HG02571 (cell line): ENCODE results near the gene HLF.

Experiments
- ATAC-seq: cut with Tn5 transposase; IDR thresholded peaks from one replicate; pipeline ENCODE4 v1.9.1; 2021; ENCODE audit warnings: mild to moderate bottlenecking, moderate library complexity; ENCODE audit not compliant: unreplicated experiment

Gene HLF

DNA sequence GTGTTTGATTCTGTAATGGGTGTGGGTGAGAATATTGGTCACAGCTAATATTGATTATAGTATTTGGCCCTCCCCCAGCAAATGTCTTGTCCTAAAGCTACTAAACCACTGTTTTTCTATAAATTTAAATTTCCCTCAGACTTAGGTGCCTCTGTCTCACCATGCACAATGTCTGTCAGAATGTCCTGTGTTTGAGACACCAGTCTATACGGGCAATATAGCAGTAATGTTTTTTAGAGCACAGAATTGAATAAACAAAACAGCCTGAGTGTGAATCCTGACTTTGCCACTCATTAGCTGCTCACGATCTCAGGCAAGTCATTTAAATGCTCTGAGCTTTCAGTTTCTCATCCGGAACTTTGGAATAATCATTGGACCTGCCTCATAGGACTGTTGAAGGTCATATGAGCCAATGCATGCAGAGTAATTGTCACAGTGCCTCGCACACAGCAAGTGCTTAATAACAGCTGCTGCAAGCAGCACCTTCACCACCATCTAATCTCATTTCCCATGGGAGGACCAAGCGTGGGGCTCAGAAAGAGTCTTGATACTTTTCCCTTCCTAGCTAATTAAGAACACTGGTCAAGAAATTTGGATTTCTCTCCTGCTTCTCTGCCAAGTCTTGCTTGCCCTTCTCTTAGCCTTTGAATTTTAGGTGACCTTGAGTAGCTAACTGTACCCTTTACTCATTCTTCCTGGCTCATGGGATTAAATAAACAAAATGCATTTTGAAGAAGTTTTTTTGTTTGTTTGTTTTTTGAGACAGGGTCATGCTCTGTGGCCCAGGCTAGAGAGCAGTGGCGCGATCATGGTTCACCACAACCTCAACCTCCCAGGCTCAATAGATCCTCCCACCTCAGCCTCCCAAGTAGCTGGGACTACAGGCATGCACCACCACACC lies 9.8 kb downstream of the HLF start:
- no peak for ATAC-seq

DNA sequence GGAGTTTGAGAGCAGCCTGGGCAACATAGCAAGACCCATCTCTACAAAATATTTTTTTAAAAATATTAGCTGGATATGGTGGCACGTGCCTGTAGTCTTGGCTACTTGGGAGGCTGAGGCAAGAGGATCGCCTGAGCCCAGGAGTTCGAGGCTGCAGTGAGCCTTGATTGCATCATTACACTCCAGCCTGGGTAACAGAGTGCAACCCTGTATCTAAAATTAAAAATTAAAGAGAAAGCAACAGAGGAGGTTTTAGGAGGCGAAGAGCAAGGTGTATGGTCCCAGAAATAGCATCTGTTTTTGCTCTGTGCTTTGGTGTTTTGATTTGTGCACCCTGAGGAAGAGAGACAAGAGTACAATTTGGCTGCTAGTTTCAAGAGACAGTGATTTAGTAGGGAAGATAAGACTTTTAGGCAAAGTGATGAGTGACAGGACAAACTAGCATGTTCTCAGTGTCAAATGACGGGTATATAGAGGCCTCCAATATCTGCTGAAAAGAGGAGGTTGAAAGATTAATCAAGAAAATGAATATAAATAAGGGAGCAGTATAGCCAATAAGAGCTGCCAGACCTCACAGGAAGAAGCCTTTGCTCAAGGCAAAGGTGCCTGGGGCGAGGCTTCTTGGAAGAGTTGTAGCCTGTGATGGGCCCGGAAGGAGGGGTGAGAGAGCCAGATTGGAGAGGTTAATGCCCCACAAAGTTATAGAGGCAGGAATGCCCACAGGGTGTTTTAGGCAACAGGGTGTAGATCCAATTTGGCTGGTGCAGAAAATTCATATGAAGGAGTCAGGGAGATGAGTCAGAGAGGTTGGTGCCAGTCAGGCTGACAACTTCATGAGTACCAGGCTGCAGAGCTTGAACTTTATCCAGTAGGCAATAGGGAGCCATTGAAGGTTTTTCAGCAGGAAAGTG lies 11.4 kb downstream of the HLF start:
- no peak for ATAC-seq

DNA sequence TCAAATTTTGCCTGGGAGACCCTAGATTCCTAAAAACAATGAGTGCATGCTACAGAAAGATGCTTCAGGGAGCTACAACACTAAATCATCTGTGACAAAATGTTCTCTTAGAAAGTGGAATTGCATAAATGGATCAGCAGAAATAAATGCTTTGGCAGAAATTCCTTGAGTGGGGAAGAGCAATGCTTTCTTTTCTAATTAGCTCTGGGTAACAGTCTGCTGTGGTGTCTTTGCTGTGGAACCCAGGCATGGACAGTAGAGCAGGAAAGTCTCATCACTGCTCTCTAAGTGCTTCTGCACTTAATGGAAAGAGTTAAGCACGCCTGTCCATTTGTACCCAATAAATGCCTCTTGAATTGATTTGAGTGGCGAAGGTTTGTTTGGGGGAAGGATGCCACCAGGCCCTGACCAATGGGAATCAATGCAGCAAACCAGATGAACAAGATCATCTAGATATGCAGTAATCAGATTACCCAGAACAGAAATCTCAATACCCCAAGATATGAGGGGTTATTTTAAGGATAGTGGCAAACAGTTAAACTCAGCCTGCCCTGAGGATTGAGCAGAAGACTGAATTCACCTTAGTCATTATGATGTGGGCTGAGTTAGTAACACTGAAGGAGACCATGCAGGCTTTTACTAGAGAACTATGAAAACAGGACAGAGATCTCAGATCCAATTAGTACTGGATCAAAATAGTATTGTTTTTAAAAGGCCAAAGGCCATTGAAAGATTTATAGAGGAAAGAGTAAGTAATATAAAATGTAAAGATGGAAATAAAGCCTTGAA lies 13.6 kb downstream of the HLF start:
- ATAC-seq, result no peak

DNA sequence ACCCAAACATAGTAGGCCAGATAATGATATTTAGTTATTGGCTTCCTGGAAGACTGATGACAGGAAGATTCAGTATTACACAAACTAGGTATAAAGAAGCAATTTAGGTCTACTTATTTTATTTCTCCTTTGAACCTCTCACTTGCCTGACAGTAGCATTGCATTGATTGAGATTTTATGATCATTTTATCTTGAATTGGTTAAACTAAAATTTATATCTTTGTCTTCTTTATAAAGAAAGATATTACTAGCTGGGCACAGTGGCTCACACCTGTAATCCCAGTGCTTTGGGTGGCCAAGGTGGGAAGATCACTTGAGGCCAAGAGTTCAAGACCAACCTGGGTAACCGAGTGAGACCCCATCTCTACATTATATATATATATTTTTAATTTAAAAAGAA lies 14.4 kb downstream of the HLF start:
- ATAC-seq, result no peak

DNA sequence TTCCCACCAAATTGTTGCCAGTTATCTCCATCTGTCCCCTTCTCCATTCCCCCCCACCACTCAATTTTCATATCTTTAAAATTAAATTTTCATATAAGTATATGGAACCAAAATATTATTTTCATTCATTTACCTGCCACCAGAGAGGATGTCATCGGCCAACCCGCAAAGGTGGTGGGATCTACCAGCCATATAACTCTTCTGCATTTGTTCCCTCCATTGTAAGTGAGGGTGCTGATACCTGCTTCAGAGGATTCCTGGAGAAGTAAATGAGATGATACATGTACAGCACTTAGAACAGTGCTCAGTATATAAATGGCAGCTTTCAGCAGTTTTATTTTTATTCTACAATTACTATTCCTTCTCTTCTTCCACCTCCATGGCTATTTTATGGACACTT lies 15.0 kb downstream of the HLF start:
- ATAC-seq, result no peak

DNA sequence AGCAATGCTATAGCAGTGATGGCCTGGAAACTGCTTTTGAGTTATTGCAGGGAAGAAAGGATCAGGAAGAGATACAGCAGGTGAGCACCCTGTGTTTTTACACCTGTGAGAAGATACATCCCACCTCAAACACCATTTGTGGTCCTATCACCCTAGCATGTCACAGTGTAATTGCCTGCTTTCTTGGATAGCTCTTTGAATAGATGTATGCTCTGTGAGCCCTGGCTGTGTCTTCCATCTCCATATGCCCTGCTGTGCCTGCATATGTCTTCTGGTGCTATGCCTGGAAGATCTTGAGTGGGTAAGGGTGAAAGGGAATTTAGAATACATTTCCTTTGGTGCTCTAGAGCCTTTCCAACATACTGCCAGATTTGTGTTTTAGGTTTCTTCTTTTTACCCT lies 15.5 kb downstream of the HLF start:
- ATAC-seq, result no peak

DNA sequence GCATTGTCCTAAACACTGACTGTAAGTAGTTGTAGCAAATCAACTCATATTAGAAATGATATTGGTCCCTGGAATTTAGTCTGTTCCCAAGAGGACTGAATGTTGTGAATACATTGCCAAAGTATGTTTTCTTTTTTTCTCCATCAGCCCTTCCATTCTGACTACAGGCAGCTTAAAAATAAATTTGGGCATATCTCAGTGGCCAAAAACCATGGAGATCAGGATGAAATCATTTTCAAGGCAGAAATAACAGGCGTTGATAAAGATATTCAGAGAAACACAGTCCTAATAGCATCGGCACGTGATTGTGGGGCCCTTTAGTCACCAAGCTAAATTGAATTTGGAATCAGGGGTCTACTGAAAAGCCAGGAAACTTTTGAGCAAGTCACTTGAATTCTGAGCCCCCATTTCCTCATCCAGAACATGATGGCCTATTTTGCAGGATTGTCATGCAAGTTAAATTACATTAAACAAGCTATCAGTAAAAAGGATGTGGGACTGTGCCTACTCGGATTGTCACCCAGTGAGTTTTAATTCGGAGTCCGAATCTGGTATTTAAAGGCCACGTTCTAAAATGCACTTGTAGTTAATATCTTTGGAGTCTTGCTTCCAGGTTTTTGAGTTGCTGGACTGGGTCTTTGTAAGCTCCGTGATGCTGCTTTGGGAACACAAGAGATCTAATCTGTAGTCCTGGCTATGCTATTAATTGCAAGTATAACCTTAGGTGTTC lies 17.1 kb downstream of the HLF start:
- ATAC-seq, result no peak

DNA sequence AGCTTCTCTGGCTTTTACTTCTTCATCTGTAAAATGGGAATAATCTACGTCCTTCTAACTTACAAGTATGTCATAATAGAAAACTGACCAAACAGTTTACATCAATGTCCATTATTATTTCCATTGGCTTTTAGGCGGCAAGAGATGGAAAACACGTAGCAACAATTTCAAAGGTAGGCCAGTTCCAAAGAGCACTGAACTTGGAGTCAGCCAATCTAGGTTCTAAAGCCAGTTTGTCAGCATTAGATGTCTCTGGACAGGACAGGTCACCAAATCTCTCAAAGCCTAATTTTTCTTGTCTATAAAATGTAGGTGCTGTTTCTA lies 17.6 kb downstream of the HLF start:
- no peak for ATAC-seq

DNA sequence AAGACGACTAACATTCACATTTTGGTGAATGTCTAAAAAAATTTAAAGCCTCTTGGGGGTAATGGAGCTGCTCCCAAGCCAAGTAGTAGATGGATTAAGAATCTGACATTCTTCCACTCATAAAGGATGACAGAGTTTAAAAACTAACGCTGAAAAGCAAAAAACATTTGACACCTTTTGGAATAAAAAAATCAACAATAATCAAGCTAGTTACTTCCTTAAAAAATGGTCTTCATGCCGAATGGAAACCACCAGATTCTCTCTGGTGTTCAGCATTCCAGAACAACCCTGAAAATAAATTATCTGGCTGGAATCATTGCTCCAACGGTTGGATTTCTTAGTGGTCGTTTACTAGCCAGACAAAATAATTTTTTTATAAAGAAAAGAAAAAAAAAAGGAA lies 18.0 kb downstream of the HLF start:
- no peak for ATAC-seq

DNA sequence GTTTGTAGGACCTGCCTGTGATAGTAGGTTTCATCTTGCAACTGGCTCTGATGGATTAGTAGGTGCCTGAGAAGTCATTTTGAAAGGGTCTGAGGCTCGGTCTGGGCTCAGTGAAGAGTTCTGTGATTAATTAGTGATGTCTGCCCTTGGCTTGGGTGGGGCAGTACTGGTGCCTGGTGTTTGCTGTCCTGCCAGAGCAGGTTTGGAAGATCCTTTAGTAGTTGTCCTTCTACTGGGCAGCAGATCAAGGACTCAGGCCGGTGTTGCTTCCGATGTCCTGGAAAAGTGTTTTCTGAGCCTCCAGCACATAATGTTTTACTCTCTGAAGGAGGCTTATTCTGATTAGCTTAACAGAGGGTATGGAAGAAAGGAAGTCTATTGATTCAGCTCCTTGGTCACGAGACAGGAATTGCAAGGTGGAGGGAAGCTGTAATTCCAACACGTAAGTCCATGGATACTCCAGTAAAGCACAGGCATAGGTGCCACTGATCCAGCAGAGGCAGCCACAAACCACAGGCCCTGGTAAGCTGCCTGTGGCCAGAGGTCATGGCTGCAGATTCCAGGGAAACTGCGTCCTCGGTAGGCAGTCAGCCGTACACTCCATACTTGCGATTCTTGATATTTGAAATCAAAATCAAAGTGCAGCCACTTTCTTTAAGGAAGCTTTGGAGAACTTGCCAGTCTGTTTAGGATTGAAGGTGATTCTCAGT lies 18.7 kb downstream of the HLF start:
- no peak for ATAC-seq

DNA sequence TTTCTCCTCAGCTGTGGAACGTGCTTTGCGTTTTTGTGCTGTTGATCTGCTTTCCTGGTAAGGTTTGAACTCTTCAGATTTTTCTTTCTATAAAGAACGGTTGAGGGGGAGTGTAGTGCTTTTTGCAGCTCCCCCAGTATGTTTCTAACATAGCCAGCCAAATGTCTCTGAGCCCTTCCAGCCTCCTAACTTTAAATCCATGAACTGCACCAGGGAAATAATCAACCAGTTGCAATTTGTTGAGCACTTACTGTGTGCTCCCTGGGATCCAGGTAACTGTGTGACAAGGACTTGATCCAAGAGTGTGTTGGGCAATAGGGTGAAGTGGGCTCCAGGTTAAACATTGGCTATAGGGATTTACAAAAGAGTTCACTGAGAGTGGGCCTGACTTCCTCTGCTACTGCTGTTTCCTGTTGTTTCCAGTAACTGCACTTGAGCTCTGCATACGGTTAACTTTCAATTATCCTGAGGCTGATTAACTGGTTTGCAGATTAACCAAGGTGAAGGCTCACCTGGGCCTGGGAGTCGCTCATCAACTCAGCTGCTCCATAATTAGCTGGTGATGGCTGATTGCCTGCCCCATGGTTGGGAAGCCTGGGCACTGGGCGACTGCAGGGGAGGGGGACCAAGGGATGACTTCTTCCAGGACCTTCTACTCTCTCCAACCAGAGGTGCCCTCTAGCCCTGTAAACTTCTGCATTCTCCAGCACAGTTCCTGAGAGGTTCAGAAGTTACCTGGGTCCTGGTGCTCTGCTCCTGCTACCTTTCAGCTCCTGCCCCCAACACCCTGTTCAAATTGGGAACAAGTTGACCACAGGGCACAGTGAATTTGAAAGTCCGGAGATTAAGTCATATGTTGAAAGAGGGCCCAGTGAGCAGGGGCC lies 19.5 kb downstream of the HLF start:
- no peak for ATAC-seq

DNA sequence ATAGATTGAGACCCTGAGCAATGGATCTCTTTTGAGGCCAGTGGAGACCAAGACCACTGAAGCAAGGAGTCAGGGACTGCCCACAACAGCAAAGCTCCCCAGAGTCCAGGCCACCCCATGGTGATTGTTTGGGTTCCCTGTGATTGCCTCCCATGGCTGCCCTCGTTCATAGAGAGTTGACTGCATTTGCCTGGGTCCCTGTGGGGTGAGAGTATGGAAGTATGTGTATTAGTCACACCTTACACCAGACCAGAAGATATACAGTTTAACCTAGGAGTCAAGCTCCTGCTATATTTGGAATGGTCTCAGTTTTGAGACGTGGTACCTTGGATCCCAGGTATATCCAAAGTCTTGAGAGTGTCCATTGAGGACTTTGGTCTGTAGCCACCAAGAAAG lies 20.2 kb downstream of the HLF start:
- ATAC-seq, result no peak

DNA sequence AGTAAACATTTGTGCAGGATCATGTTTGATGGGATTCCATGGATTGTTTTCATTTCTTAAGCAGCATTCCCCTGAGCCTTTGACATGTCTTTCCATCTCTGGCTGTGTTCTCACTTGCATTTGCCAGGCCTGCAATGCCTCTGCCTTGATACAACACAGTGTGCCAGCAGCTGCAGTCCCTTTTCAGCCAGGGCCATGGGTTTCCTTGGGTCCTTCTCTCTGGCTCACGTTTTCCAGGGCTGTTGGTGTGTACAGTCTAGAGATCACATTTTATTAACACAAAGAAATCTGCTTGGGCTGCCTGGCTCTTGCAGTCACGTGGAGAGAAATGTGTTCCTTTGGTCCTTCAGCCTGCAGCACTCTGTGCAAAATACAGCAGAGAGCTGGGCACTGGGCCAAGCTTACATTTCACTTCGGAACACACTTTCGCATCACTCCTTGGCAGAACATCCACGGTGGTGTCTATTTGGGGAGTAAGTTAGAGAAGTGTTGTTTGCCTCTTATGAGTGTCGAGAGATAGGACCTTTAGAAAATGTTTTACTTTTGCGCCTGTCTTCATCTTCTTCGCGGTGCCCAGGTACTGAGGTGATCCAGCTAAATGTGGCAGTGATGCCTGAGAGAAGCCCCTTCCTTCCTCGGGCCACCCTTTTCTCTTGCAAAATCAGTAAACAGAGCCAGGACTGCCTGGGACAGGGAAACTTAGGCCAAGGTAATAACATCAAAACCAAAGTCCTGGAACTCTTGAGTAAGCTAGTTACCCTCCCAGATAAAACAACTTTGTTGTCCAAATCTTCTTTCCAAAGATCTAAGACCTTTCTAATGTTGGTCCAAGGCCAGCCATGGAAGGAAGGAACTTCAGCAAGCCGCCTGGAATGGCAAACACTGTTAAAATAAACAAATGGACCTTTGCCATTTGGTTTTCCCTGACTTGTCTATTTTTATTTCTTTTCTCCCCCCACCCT lies 20.9 kb downstream of the HLF start:
- ATAC-seq, result no peak

DNA sequence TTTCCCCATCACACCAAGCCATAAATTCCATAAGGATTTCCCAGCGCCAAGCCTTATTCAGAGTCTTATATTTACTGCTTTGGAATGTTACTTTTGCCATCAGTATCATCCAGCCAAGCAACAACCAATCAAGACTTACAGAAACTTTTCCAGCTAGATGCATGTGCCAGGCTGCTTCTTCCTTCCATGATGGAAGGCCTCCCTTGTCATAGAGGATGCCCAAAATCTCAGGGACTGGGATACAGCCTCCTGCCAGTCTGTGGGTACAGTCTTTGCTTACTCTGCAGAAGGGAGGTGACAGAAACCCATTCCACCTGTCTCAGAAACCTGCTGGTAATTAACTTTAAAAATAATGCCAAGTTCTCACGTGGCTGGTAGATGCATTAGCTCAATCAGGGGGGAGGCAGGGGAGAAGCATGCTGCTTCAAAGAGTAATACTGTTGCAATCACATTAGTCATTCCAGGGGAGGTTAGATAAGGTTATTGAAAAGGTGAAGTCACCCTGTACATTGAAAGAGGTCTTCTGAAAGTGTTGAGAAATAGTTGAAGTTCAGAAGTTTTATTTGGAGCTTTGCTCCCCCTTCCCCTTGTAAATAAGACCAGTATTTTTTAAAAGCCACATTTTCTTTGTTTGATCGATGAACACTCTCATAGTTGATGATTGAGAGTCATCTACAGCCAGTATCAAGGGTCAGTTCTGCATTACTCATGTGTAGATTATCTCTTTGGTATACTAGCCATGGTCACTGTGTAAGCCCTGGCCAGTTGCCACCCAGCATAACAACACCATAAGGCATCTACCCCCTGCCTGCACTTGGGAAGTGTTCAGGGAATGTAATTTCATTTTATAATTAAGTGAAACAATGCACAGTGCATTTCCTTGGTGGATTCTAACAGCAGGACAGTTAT lies 22.2 kb downstream of the HLF start:
- no peak for ATAC-seq

DNA sequence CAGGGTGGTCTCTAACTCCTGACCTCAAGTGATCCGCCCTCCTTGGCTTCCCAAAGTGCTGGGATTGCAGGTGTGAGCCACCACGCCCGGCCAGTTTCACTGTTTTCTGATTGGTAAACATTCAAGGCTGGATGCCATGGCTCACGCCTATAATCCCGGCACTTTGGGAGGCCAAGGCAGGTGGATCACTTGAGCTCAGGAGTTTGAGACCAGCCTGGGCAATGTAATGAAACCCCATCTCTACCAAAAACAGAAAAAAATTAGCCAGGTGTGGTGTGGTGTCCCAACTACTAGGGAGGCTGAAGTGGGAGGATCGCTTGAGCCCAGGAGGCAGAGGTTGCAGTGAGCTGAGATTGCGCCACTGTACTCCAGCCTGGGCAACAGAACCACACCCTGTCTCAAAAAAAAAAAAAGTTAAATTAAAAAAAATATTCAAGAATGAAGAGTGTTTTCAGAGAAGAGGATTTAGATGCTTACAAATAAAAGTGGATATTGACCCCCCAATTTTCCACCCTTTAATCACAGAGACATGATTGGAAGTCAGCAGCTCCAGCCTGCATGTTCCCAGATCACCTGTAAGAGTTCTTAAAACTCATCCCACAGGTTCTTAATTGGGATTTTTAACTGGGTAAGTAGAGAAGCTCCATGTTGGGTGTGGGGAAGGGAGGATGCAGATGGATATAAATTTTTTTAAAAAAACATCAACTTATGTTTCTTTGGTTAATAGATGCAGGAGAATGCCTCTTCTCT lies 23.8 kb downstream of the HLF start:
- no peak for ATAC-seq

DNA sequence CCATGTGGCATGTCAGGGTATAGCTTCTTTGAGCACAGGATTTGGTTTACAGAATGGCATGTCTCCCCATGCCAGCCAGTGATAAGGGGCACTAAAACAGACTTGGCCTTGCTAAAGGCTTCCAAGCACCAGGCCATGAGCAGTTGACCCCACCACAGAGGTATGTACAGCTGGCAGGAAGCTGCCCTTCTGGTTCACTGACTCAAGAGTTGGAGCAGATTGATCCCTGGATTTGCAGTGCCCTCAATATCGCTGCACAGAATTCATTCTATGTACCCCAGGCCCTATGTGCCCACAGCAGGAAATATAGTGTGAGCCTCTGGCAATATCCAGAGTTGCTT lies 24.3 kb downstream of the HLF start:
- ATAC-seq, result no peak
